Neural cell (in vitro differentiated cells): Measurements from ENCODE around the gene E2F3.

Experiments used
- CTCF ChIP-seq: fragments of 450-650 bp; IDR thresholded peaks from 2 replicates; pipeline ENCODE4 v1.5.1; 2014; ENCODE audit warnings: antibody characterized with exemption, mild to moderate bottlenecking, moderate library complexity; ENCODE audit not compliant: poor library complexity, severe bottlenecking
- EP300 ChIP-seq: fragments of 450-650 bp; conservative IDR thresholded peaks from 2 replicates; pipeline ENCODE4 v1.6.1; 2014; ENCODE audit warnings: antibody characterized with exemption, mild to moderate bottlenecking, moderate library complexity; ENCODE audit not compliant: poor library complexity, severe bottlenecking
- EZH2 ChIP-seq: fragments of 200-600, 300-800 bp; shearing (Covaris generic), sonication (generic); IDR thresholded peaks from 2 replicates; pipeline ENCODE4 v1.6.1; 2014; ENCODE audit warnings: antibody characterized with exemption, low read length, borderline replicate concordance, mild to moderate bottlenecking; ENCODE audit not compliant: insufficient read depth, poor library complexity, severe bottlenecking
- POLR2AphosphoS5 ChIP-seq: IDR thresholded peaks from 2 replicates; pipeline ENCODE4 v1.6.1; 2012
- RAD21 ChIP-seq: fragments of 450-650 bp; conservative IDR thresholded peaks from 2 replicates; pipeline ENCODE4 v1.6.1; 2014; ENCODE audit warnings: antibody characterized with exemption, mild to moderate bottlenecking, moderate library complexity
- REST ChIP-seq: IDR thresholded peaks from 2 replicates; pipeline ENCODE4 v1.6.1; 2012; ENCODE audit warnings: borderline replicate concordance
- SMC3 ChIP-seq: fragments of 450-650 bp; conservative IDR thresholded peaks from 2 replicates; pipeline ENCODE4 v1.6.1; 2014; ENCODE audit warnings: antibody characterized with exemption, mild to moderate bottlenecking, moderate library complexity; ENCODE audit not compliant: poor library complexity
- TAF1 ChIP-seq: IDR thresholded peaks from 2 replicates; pipeline ENCODE4 v1.6.1; 2012; ENCODE audit warnings: low read depth

- TF ChIP-seq CTCF (no peak), REST (no peak), EP300 (no peak), TAF1 (no peak), EZH2 (no peak), POLR2AphosphoS5 (no peak), RAD21 (no peak), SMC3 (no peak)
Observed at GRCh38 chr6:20497216-20498040, 95.7 kb downstream of the E2F3 start.
